ENCODE measurements around the gene ZNF827.

- TF ChIP-seq, protein P1, sequence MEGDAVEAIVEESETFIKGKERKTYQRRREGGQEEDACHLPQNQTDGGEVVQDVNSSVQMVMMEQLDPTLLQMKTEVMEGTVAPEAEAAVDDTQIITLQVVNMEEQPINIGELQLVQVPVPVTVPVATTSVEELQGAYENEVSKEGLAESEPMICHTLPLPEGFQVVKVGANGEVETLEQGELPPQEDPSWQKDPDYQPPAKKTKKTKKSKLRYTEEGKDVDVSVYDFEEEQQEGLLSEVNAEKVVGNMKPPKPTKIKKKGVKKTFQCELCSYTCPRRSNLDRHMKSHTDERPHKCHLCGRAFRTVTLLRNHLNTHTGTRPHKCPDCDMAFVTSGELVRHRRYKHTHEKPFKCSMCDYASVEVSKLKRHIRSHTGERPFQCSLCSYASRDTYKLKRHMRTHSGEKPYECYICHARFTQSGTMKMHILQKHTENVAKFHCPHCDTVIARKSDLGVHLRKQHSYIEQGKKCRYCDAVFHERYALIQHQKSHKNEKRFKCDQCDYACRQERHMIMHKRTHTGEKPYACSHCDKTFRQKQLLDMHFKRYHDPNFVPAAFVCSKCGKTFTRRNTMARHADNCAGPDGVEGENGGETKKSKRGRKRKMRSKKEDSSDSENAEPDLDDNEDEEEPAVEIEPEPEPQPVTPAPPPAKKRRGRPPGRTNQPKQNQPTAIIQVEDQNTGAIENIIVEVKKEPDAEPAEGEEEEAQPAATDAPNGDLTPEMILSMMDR (IDR thresholded peaks at IDR 0.05; ENCODE audit: poor library complexity, severe bottlenecking), result no peak
- no peak for TF ChIP-seq MXI1 (conservative IDR thresholded peaks at IDR 0.05; ENCODE audit: poor library complexity, severe bottlenecking)
- no peak for TF ChIP-seq REST (IDR thresholded peaks at IDR 0.05; ENCODE audit: borderline replicate concordance)
Measured at GRCh38 chr4:145868637-145869409, 69.8 kb downstream of the ZNF827 start.

All from neural cell (in vitro differentiated cells).